Breast epithelium (tissue), 4 donors: ENCODE measurements around the gene ZNF236. TPM values are rescaled to one million over a fixed set of nuclear protein-coding genes. Genes with fewer than 3 reads are reported as not detected.

ENCODE experiments used
- DNase-seq, 2 donors: peaks; one replicate each; pipeline ENCODE4 v3.0.0-alpha.2; 2019; ENCODE audit warnings: low spot score in 2 of 2
- H3K27ac ChIP-seq, 2 donors: fragments of 200-600 bp; sonication (generic) in 1 of 2; one replicate each; pipeline ENCODE4 v1.5.1; 2016 to 2019; ENCODE audit warnings: mild to moderate bottlenecking in 1 of 2
- H3K27me3 ChIP-seq, 2 donors: fragments of 200-600 bp; sonication (generic) in 1 of 2; one replicate each; pipeline versions ENCODE4 v1.5.1 to v1.6.0; 2017 to 2019; ENCODE audit warnings: control low read depth in 1 of 2, mild to moderate bottlenecking in 1 of 2
- H3K36me3 ChIP-seq: fragments of 200-600 bp; one replicate; pipeline ENCODE4 v1.5.1; 2019
- H3K4me1 ChIP-seq, 2 donors: fragments of 200-600 bp; sonication (generic); one replicate each; pipeline ENCODE4 v1.5.1; 2016 to 2019; ENCODE audit warnings: control low read depth in 1 of 2
- H3K4me3 ChIP-seq, 3 donors: fragments of 200-600 bp; sonication (generic); 1 replicate in 2 of 3; 2 replicates in 1 of 3; pipeline ENCODE4 v1.5.1; 2016 to 2019; ENCODE audit warnings: mild to moderate bottlenecking in 3 of 3, moderate library complexity in 2 of 3
- H3K9me3 ChIP-seq, 2 donors: fragments of 200-600 bp; sonication (generic) in 1 of 2; one replicate each; pipeline ENCODE4 v1.5.1; 2016 to 2019; ENCODE audit warnings: control low read depth in 1 of 2
- POLR2A ChIP-seq: fragments of 450-650 bp; IDR thresholded peaks from one replicate; pipeline ENCODE4 v1.6.1; 2016; ENCODE audit warnings: antibody characterized with exemption, mild to moderate bottlenecking, moderate library complexity
- POLR2AphosphoS5 ChIP-seq, 3 donors: sonication (generic); formaldehyde crosslinking; IDR thresholded peaks; one replicate each; pipeline ENCODE4 v1.6.1; 2017; ENCODE audit warnings: antibody characterized with exemption in 3 of 3
- intact Hi-C: fragments of 100-400 bp; cut with DNase I; formaldehyde crosslinking; loops from one replicate; pipeline ENCODE4 v1.15.1; 2023; ENCODE audit warnings: low total_unique reads
- total RNA-seq, 3 donors: library from RNA; depleted of rRNA; stranded (reverse); fragments of >200 nt; gene quantifications; one replicate each; pipeline ENCODE4 v1.1.0, GENCODE V29; 2016
- TF ChIP-seq, protein P1 (sequence below), 3 donors: fragments of 450-650 bp; IDR thresholded peaks; one replicate each; pipeline ENCODE4 v1.5.1; 2016 to 2017; ENCODE audit warnings: antibody characterized with exemption in 3 of 3, mild to moderate bottlenecking in 3 of 3, moderate library complexity in 3 of 3

ZNF236 gene
- total RNA-seq, 3 donors from 2014 or later = 12.3 to 28.2 (median 27.1) TPM

GRCh38 chr18:76993085-76993382 is 170.7 kb downstream of the ZNF236 start:
- H3K27me3 ChIP-seq = no peaks in the 10 kb centered on the region
- H3K4me3 ChIP-seq = no peak overlapping the region
- H3K27ac ChIP-seq = no peak overlapping the region
- H3K4me1 ChIP-seq = no peaks in the 10 kb centered on the region
- TF ChIP-seq POLR2A (no peak), POLR2AphosphoS5 (IDR thresholded peaks at IDR 0.05) (no peak)
- TF ChIP-seq, protein P1, sequence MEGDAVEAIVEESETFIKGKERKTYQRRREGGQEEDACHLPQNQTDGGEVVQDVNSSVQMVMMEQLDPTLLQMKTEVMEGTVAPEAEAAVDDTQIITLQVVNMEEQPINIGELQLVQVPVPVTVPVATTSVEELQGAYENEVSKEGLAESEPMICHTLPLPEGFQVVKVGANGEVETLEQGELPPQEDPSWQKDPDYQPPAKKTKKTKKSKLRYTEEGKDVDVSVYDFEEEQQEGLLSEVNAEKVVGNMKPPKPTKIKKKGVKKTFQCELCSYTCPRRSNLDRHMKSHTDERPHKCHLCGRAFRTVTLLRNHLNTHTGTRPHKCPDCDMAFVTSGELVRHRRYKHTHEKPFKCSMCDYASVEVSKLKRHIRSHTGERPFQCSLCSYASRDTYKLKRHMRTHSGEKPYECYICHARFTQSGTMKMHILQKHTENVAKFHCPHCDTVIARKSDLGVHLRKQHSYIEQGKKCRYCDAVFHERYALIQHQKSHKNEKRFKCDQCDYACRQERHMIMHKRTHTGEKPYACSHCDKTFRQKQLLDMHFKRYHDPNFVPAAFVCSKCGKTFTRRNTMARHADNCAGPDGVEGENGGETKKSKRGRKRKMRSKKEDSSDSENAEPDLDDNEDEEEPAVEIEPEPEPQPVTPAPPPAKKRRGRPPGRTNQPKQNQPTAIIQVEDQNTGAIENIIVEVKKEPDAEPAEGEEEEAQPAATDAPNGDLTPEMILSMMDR (IDR thresholded peaks at IDR 0.05) = no peak
- no peak for DNase-seq
- intact Hi-C loops = no loop called here
- H3K9me3 ChIP-seq = no peaks in the 10 kb centered on the region
- H3K36me3 ChIP-seq = no peaks in the 10 kb centered on the region

GRCh38 chr18:76993573-76993972 is 171.2 kb downstream of the ZNF236 start:
- TF ChIP-seq, protein P1 (IDR thresholded peaks at IDR 0.05) = no peak
- no peak for TF ChIP-seq POLR2A
- no peak for TF ChIP-seq POLR2AphosphoS5 (IDR thresholded peaks at IDR 0.05)

GRCh38 chr18:76994086-76994654 is 171.8 kb downstream of the ZNF236 start:
- no peak for DNase-seq
- no peak overlapping the region for H3K4me3 ChIP-seq
- H3K9me3 ChIP-seq = no peaks in the 10 kb centered on the region
- H3K27me3 ChIP-seq = no peaks in the 10 kb centered on the region
- no peak overlapping the region for H3K27ac ChIP-seq
- intact Hi-C loops = no loop called here
- no peaks in the 10 kb centered on the region for H3K4me1 ChIP-seq
- no peaks in the 10 kb centered on the region for H3K36me3 ChIP-seq
- TF ChIP-seq POLR2AphosphoS5 (IDR thresholded peaks at IDR 0.05) (no peak), POLR2A (no peak)
- TF ChIP-seq, protein P1 (IDR thresholded peaks at IDR 0.05) = no peak

More at GRCh38 chr18:76993573-76993972, 171.2 kb downstream of the ZNF236 start:
- no peaks in the 10 kb centered on the region for H3K4me1 ChIP-seq
- H3K27me3 ChIP-seq = no peaks in the 10 kb centered on the region
- no peak for DNase-seq
- H3K36me3 ChIP-seq = no peaks in the 10 kb centered on the region
- intact Hi-C loops = no loop called here
- no peak overlapping the region for H3K4me3 ChIP-seq
- no peaks in the 10 kb centered on the region for H3K9me3 ChIP-seq
- no peak overlapping the region for H3K27ac ChIP-seq

DNA sequence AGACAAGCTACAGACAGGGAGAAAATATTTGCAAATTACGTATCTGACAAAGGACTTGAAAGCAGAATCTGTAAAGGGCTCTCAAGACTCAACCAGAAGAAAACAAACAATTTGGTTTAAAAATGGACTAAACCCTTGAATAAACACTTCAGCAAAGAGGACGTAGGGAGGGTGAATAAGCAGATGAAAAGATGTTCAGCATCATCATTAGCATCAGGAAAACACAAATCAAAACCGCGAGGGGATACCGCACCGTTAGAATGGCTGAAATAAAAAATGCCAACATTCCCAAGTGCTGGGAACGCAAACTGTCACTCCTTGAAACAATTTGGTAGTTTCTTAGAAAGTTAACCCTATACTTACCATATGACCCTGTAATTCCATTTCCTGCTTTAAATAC is 173.5 kb downstream of the ZNF236 start:
- no peak for DNase-seq
- TF ChIP-seq POLR2AphosphoS5 (IDR thresholded peaks at IDR 0.05) = no peak
- no peaks in the 10 kb centered on the region for H3K4me1 ChIP-seq
- no peak overlapping the region for H3K27ac ChIP-seq
- H3K27me3 ChIP-seq = no peaks in the 10 kb centered on the region
- H3K36me3 ChIP-seq = no peaks in the 10 kb centered on the region
- H3K4me3 ChIP-seq = no peak overlapping the region
- H3K9me3 ChIP-seq = no peaks in the 10 kb centered on the region
- intact Hi-C loops = no loop called here

DNA sequence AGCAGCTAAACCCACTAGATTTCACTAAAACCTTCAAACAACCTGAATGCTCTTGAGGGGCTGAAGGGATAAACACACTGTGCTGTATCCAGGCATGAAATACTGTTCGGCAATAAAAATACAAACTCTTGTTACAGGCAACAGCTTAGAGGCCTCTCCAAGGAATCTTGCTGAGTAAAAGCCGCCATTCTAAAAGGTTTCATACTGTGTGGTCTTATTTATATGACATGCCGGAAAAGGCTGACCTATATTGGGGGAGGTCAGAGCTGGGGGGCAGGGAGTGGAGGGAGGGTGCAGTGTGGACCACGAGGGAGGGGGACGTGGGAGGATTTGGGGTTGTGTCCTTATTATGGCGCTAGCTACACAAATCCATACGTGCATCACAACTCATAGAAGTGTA is 174.1 kb downstream of the ZNF236 start:
- intact Hi-C loops = no loop called here
- no peak for TF ChIP-seq POLR2A
- TF ChIP-seq POLR2AphosphoS5 (IDR thresholded peaks at IDR 0.05) = no peak
- TF ChIP-seq, protein P1 (IDR thresholded peaks at IDR 0.05) = no peak
- no peak for DNase-seq

More for the DNA sequence above, 174.1 kb downstream of the ZNF236 start:
- Histone ChIP-seq H3K9me3 (no peaks in the 10 kb centered on the region), H3K27ac (no peak overlapping the region), H3K4me3 (no peak overlapping the region), H3K36me3 (no peaks in the 10 kb centered on the region), H3K4me1 (no peaks in the 10 kb centered on the region), H3K27me3 (no peaks in the 10 kb centered on the region)
